ENCODE results near the gene ROR1. TPM values are rescaled to one million over a fixed set of nuclear protein-coding genes. Genes with fewer than 3 reads are reported as not detected.

ROR1 gene
- total RNA-seq, 2 donors from 2014 or later, result 5.7 to 14.7 TPM

- no peak for DNase-seq
- intact Hi-C loops (cut with DNase I), result loop anchor here in 1 of 2 donors (10.0 kb wide), 1 partner anchor 198 kb away; no protein-coding TSS in a partner anchor
- no peak for ATAC-seq
Observed at GRCh38 chr1:63936801-63937200, 163.0 kb downstream of the ROR1 start.

- DNase-seq, result no peak
- intact Hi-C loops (cut with DNase I), result loop anchor here in 1 of 2 donors (10.0 kb wide), 1 partner anchor 197 kb away; no protein-coding TSS in a partner anchor
- ATAC-seq, result no peak
Observed at GRCh38 chr1:63937461-63938022, 163.7 kb downstream of the ROR1 start.

DNA sequence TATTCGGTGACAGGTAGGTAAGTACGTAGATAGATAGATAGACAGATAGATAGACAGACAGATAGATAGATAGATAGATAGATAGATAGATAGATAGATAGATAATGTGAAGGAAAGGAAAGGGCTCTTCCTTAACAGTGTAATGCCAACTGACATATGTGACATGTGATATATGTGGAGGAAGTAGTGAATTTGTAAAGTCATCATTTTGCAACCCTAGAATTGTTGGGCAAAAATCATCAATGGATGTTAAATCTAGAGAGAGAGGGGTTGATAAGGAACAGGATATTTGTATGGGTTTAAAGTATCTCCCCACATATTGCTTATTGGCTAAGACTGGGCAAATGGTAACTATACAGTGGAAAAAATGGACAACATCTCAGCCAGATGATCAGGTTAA lies 166.6 kb downstream of the ROR1 start:
- no peak for ATAC-seq
- no peak for DNase-seq
- intact Hi-C loops (cut with DNase I), result no loop called here

- no peak for ATAC-seq
Observed at GRCh38 chr1:63943393-63943792, 169.6 kb downstream of the ROR1 start.

DNA sequence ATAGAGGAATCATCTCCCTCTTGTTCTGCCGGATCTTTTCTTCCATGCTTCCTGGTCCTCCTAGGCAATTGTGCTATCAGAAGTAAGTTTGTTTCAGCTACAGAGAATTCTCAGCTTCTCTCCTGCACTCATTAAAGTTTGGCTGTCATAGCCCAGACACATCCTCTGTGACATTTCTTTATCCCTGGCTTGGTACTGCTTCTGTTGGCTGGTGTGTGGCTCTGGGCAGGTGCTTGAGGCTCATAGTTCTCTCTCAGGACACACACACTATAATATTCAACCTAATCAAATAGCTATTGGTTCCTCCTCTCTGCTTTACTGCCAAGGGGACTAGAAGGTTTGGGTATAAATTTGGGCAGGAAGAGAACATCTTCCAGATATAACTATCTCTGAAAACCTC lies 172.1 kb downstream of the ROR1 start:
- ATAC-seq (no peak), DNase-seq (no peak)
- intact Hi-C loops (cut with DNase I), result no loop called here

More at GRCh38 chr1:63943393-63943792, 169.6 kb downstream of the ROR1 start:
- intact Hi-C loops (cut with DNase I), result no loop called here
- DNase-seq, result no peak

GRCh38 chr1:63946866-63947491 lies 173.2 kb downstream of the ROR1 start:
- ATAC-seq, result peak; percentile 54 to 71
- peak; percentile 26 for DNase-seq
- intact Hi-C loops (cut with DNase I), result no loop called here

- no peak for DNase-seq
- intact Hi-C loops (cut with DNase I), result no loop called here
Observed at GRCh38 chr1:63947904-63948303, 174.1 kb downstream of the ROR1 start.

DNA sequence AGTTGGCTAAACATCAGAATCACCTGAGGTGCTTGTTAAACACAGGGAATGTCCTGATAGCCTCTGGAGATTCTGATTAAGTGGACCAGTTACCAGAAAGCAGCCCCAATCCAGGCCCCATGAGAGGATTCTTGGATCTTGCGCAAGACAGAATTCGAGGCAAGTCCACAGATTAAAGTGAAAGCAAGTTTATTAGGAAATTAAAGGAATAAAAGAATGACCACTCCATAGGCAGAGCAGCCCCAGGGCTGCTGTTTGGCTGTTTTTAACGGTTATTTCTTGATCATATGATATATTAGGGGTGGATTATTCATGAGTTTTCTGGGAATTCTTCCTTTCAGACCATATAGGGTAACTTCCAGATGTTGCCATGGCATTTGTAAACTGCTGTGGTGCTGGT lies 176.2 kb downstream of the ROR1 start:
- intact Hi-C loops (cut with DNase I), result no loop called here
- ATAC-seq (peak; percentile 24 to 54), DNase-seq (peak; percentile 31)

More at GRCh38 chr1:63947904-63948303, 174.1 kb downstream of the ROR1 start:
- ATAC-seq, result no peak

GRCh38 chr1:63951059-63951946 lies 177.5 kb downstream of the ROR1 start:
- DNase-seq (no peak), ATAC-seq (no peak)
- intact Hi-C loops (cut with DNase I), result no loop called here

DNA sequence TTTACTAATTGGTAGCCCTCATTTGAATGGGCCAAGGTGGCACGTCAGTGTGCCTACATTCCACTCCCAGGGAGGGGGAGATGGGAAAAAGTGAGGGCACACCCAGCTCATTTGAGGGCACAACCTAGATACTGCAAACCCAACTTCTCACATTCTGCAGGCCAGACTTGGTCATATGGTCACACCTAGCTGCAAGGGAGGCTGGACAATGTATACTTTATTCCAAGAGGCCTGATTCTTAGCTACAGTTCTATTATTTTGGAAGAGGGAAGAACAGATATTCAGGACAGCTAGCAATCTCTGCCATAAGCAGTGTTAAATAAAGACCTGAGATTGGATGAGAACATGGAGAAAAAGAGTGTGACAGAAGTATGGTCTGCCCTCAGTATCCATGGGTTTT lies 180.4 kb downstream of the ROR1 start:
- ATAC-seq (no peak), DNase-seq (no peak)
- intact Hi-C loops (cut with DNase I), result no loop called here

GRCh38 chr1:63955370-63956145 lies 181.7 kb downstream of the ROR1 start:
- DNase-seq, result no peak
- peak in 1 of 2 donors; percentile 26 for ATAC-seq
- intact Hi-C loops (cut with DNase I), result no loop called here

DNA sequence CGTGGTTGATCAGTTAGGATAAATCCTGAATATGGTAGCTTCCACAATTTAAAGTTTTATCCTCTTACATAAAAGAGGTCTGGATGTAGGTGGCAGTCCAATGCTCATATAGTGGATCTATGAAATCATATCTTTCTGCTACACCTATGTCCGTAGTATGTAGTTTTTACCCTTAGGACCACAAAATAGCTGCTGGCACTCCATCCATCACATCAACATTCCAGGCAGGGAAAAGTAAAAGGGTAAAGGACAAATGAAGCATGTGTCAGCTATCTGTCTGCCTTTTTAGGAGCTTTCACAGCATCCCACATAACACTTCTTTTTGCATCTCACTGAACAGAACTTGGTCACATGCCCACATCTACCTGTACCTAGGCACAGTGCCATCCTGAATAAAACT lies 184.7 kb downstream of the ROR1 start:
- ATAC-seq (no peak), DNase-seq (no peak)
- intact Hi-C loops (cut with DNase I), result no loop called here

GRCh38 chr1:63960326-63960725 lies 186.5 kb downstream of the ROR1 start:
- no peak for ATAC-seq

GRCh38 chr1:63966016-63966415 lies 192.2 kb downstream of the ROR1 start:
- no peak for ATAC-seq
- DNase-seq, result no peak
- intact Hi-C loops (cut with DNase I), result no loop called here

More at GRCh38 chr1:63960326-63960725, 186.5 kb downstream of the ROR1 start:
- intact Hi-C loops (cut with DNase I), result no loop called here
- no peak for DNase-seq

- intact Hi-C loops (cut with DNase I), result no loop called here
- ATAC-seq (no peak), DNase-seq (no peak)
Observed at GRCh38 chr1:63967901-63968300, 194.1 kb downstream of the ROR1 start.

DNA sequence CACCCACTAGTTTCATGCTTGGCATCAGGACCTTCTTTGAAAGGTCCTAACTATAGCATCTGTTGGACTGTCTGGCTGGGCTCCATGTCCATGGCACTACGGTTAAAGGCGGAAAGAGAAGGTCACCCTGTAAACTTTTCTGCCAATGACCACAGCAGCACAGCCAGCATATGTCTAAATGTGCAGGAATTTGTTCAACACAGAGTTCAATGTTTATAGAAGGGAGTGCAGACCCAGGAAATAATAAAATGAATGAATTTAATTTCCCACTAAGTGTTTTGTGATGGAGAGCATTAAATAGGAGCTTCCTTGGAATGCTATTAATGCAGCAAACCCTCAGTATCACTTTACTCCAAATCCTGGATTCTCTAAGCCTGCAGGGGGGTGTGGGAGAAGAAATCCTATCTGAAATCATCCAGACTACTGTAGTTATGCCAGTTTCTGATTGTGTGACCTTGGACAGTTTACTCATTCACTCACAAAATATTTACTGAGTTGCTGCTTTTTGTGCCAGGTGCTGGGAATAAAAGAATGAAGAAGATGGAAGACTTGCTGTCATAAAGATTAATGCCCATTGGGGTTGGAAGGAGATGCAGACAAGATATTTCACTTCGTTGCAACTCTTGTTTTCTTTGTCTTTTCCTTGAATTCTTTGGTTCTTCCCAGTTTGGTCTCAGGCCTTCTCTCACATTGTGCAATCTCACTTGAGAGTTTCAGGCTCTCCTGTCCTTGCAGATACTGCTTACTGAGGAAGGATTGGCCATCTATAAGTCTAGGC lies 195.0 kb downstream of the ROR1 start:
- ATAC-seq, result peak; percentile 50 to 57
- intact Hi-C loops (cut with DNase I), result no loop called here
- DNase-seq, result peak; percentile 31

DNA sequence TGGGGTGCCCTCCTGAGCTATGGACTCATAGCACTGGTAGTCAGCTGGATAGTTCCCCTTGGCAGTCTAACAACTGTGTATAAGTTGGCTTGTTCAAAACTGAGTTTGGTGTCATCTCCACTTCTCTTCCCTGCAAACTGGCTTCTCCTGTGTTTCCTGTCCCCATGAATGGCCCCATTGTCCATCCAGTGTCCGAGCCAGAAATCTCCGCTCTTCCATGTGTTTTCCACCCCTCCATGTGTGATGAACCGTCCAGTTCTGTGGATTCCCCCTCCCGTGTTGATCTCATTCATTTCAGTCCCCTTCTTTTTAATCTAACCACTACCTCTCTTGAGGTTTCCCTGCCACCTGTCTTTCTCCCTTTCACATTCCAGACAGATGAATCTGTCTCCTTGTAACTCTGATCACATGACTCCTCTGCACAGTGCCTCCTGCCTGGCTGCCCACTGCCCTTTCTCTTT lies 195.7 kb downstream of the ROR1 start:
- ATAC-seq, result peak in 1 of 2 donors; percentile 27
- intact Hi-C loops (cut with DNase I), result no loop called here
- DNase-seq, result no peak

DNA sequence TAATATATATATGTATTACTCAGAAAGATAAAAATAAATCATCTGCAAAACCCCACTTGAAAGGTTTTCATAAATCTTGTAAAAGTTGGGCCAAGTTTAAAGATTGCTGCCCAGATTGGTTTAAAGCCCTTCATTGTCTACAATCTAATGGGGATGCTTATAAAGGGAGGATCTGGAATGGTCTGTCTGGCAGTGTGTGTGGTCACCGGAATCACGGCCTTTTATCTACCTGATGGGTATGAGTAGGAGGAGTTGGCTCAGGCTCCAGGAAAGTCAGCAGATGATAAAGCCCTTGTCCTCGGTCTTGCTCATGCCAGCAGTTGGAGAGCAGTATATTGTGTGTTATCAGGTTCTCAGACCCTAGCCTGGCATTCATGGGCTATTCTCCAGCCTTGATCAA lies 197.7 kb downstream of the ROR1 start:
- intact Hi-C loops (cut with DNase I), result no loop called here
- DNase-seq (no peak), ATAC-seq (peak in 1 of 2 donors; percentile 63)
